Measurements from ENCODE around the gene MAPK13.

MAPK13 gene

DNA sequence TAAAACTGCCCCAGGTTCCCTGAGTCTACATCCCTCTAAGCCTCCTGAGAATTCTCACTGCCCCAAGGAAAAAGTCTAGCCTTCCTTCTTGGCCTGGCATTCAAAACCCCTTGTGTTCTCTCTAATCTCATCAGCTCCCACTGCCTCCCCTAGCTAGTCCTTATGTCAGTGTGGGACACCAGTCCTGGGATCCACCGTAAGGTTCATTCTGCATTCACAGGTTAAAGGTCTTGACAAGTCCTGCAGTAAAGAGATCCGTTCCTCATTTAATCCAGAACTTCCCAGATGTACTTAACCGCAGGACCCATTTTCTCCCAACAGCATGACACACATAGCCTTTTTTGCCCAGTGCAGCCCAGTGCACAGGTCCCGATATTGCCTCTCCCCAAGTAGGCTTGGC is 11.6 kb downstream of the MAPK13 start:
- no peaks in the 10 kb centered on the region for H3K27me3 ChIP-seq (ENCODE audit: insufficient read depth, poor library complexity, severe bottlenecking)
- H3K4me3 ChIP-seq (replicated peaks; ENCODE audit: insufficient read depth, low read length), result no peak overlapping the region
- no peak for DNase-seq (ENCODE audit: low read depth in 1 of 2, low spot score in 1 of 2)
- TF ChIP-seq GABPA (IDR thresholded peaks at IDR 0.05; ENCODE audit: low read depth), result no peak
- TF ChIP-seq CTCF (IDR thresholded peaks at IDR 0.05; ENCODE audit: insufficient read depth, low read length), result no peak
- TF ChIP-seq, protein P1, sequence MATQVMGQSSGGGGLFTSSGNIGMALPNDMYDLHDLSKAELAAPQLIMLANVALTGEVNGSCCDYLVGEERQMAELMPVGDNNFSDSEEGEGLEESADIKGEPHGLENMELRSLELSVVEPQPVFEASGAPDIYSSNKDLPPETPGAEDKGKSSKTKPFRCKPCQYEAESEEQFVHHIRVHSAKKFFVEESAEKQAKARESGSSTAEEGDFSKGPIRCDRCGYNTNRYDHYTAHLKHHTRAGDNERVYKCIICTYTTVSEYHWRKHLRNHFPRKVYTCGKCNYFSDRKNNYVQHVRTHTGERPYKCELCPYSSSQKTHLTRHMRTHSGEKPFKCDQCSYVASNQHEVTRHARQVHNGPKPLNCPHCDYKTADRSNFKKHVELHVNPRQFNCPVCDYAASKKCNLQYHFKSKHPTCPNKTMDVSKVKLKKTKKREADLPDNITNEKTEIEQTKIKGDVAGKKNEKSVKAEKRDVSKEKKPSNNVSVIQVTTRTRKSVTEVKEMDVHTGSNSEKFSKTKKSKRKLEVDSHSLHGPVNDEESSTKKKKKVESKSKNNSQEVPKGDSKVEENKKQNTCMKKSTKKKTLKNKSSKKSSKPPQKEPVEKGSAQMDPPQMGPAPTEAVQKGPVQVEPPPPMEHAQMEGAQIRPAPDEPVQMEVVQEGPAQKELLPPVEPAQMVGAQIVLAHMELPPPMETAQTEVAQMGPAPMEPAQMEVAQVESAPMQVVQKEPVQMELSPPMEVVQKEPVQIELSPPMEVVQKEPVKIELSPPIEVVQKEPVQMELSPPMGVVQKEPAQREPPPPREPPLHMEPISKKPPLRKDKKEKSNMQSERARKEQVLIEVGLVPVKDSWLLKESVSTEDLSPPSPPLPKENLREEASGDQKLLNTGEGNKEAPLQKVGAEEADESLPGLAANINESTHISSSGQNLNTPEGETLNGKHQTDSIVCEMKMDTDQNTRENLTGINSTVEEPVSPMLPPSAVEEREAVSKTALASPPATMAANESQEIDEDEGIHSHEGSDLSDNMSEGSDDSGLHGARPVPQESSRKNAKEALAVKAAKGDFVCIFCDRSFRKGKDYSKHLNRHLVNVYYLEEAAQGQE (IDR thresholded peaks at IDR 0.05; ENCODE audit: insufficient replicate concordance, low read depth), result no peak
- no peak for TF ChIP-seq POLR2AphosphoS5 (IDR thresholded peaks at IDR 0.05; ENCODE audit: low read depth)
- no peak for TF ChIP-seq SPI1 (IDR thresholded peaks at IDR 0.05; ENCODE audit: borderline replicate concordance, low read depth)
- H3K27ac ChIP-seq (replicated peaks), result no peak overlapping the region

DNA sequence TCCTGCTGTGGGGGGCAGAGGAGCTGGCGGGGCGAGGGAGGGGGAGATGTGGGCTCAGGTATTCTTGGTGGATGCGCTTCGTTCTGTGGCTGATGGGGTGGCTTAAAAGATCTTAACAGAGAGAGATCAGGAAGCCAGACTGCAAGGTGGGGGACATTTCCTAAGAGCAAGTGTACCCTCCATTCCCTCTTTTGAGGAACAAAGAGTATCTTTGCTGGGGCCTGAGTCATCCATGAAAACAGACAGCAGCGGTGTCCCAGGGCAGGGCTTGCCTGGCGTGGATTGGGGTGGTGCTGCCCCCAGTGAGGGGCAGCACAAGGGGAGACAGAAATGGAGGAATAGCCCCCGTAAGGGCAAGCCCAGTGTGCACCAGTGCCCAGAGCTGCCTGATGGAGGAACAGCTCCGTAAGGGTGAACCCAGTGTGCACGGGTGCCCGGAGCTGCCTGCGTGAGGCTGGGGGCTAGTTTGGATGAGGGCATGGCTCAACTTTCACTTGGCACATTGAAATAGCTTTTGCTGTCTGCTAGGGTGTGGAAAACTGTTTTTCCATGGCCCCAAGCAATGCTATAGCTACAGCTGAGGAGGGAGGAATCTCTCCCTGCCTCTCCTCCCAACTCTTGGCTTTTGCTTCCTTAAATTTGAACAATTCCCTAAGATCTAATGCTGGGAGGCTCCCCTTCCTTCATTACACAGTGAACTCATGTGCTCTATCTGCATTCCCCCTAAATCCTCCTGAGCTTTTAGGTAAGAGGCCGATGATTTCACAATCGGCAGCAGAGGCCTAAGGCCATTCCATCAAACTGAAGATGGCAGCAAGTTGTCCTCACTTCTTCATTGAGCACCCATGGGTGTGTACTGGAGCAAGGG is 12.9 kb downstream of the MAPK13 start:
- no peak for DNase-seq (ENCODE audit: low read depth in 1 of 2, low spot score in 1 of 2)
- Histone ChIP-seq H3K4me3 (replicated peaks; ENCODE audit: insufficient read depth, low read length) (no peak overlapping the region), H3K27me3 (ENCODE audit: insufficient read depth, poor library complexity, severe bottlenecking) (no peaks in the 10 kb centered on the region), H3K27ac (replicated peaks) (no peak overlapping the region)
- TF ChIP-seq, protein P1 (IDR thresholded peaks at IDR 0.05; ENCODE audit: insufficient replicate concordance, low read depth), result no peak
- TF ChIP-seq POLR2AphosphoS5 (IDR thresholded peaks at IDR 0.05; ENCODE audit: low read depth), result no peak
- no peak for TF ChIP-seq CTCF (IDR thresholded peaks at IDR 0.05; ENCODE audit: insufficient read depth, low read length)
- TF ChIP-seq SPI1 (IDR thresholded peaks at IDR 0.05; ENCODE audit: borderline replicate concordance, low read depth), result no peak
- no peak for TF ChIP-seq GABPA (IDR thresholded peaks at IDR 0.05; ENCODE audit: low read depth)

DNA sequence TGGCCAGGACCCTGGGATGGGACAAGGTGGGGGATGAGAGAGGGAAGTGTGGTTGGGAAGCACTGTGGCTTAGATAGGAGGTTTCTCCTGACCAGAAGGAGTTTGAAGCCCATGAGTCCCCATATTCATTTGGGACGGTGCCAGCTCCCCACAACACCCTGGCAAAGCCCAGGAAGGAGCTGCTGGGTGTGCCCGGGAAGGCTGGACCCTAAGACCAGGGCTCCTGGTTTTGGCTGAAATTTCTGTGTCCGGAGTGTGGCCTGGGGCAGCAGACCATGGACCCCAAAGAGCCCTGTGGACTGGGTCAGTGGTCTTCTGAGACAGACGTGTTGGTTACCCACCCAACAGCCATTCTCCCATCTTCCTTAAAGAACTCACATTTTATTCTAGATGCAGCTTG is 15.2 kb downstream of the MAPK13 start:
- peak overlapping the region; percentile 59; the same call in 1 of the 2 replicates for H3K27ac ChIP-seq (replicated peaks)
- no peaks in the 10 kb centered on the region for H3K27me3 ChIP-seq (ENCODE audit: insufficient read depth, poor library complexity, severe bottlenecking)
- TF ChIP-seq CTCF (IDR thresholded peaks at IDR 0.05; ENCODE audit: insufficient read depth, low read length) (no peak), POLR2AphosphoS5 (IDR thresholded peaks at IDR 0.05; ENCODE audit: low read depth) (no peak), GABPA (IDR thresholded peaks at IDR 0.05; ENCODE audit: low read depth) (no peak), SPI1 (IDR thresholded peaks at IDR 0.05; ENCODE audit: borderline replicate concordance, low read depth) (no peak)
- TF ChIP-seq, protein P1 (IDR thresholded peaks at IDR 0.05; ENCODE audit: insufficient replicate concordance, low read depth), result no peak
- no peak overlapping the region for H3K4me3 ChIP-seq (replicated peaks; ENCODE audit: insufficient read depth, low read length)
- no peak for DNase-seq (ENCODE audit: low read depth in 1 of 2, low spot score in 1 of 2)

All from HL-60 (cell line).